GM12872 (cell line): ENCODE results near the gene STN1.

Source experiments
- CTCF ChIP-seq: IDR thresholded peaks from 3 replicates; pipeline ENCODE4 v1.5.1; 2011; ENCODE audit warnings: low read depth, mild to moderate bottlenecking, low read length, moderate library complexity; ENCODE audit not compliant: insufficient read depth

Gene STN1

GRCh38 chr10:103853428-103854264, 64.3 kb downstream of the STN1 start:
- no peak for TF ChIP-seq CTCF

GRCh38 chr10:103852856-103853255, 65.1 kb downstream of the STN1 start:
- TF ChIP-seq CTCF: no peak

- TF ChIP-seq CTCF: no peak
Observed at GRCh38 chr10:103852189-103852711, 65.7 kb downstream of the STN1 start.

GRCh38 chr10:103851261-103851660, 66.7 kb downstream of the STN1 start:
- TF ChIP-seq CTCF: no peak

GRCh38 chr10:103850572-103850895, 67.5 kb downstream of the STN1 start:
- no peak for TF ChIP-seq CTCF

- TF ChIP-seq CTCF: no peak
Observed at GRCh38 chr10:103849880-103850571, 68.0 kb downstream of the STN1 start.

GRCh38 chr10:103849212-103849877, 68.6 kb downstream of the STN1 start:
- TF ChIP-seq CTCF: no peak
